8988T (cell line): ENCODE measurements around the gene DRICH1.
"Not testable (repeated sequence)": the region's sequence is repeated elsewhere in the genome, so short reads cannot be mapped to it uniquely, and the experiment has no call there.

ENCODE experiments used
- DNase-seq: peaks from one replicate; pipeline ENCODE4 v3.0.0; 2011

DRICH1 gene, protein sequence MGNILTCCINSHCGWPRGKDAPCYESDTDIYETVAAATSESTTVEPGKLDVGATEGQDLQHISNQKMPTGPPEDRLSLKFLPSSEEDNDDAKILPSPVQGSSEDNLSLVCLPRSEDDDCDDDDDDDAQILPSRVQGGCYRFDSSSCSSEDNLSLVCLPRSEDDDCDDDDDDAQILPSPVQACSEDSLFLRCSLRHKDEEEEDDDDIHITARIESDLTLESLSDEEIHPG

DNA sequence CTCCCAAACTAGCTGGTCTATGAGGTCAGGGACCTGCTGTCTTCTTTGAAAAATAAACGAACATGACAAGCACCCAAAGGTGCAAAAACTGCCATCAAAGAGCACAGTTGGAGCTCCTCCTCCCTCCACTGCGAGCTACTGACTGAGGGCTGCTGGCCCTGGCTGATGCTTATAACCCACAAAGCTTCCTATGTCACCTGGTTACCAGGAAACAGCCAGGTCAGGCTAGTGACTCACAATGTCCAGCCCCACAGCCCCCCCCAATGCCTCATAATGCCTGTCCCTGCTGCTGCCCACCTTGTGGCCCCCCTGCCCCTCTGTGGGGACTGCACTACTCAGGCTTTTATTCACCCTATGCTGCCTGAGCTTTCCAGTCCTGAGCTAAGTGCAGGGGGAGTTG lies at the start of gene DRICH1:
DRICH1 (minus strand) TSS at position 144 of the 400 bp plus-strand sequence. CDS start 298 bp downstream, outside the sequence.
- DNase-seq, result no peak

DNA sequence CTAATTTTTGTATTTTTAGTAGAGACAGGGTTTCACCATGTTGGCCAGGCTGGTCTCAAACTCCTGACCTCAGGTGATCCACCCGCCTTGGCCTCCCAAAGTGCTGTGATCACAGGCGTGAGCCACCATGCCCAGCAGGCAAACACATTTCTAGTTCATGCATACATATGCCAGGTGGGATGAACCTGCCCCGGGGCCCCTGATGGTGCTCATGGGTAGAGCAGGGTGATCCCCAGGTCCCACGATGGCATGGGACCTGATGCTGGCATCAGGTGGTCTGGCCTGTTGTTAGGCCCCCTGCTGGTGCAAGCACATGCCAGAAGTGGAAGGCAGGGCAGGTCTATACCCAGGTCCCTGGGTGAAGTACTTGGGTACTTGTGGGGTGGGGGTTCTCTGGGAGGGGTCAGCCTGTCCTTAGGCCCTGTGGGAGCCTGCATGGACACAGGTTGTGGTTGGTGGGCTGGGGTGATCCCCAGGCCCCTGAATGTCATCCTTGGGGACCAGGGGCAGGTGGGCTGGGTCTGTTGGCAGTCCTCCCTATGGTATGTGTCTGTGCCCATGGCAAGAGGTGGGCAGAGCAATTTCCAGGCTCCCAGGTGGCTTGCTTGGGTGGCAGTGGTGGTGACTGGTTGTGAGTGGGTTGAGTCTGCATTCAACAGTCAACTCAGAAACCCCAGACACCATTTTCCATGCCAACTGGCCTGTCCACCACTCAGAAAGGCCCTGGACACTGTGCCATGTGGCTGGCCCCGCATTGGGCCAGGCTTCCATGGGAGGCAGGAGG lies 49.1 kb upstream of the DRICH1 start:
- DNase-seq, result no peak

DNA sequence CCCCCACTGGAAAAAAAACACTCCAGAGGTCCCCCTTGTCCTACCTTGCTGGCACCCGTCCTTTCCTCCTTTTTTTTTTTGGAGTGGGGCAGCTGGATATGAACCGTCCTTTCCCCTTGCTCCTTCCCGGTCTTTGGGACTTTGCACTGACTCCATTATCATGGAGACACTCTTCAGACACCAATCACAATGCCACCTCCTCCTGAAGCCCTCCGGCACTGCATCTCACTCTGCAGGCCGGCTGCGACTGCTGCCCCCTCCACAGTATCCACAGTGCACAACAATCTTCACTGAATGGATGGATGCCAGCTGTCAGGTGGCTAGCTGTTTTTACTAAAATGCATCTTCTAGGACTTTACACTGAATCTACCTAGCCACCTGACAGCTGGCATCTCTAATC lies 46.0 kb upstream of the DRICH1 start:
- no peak for DNase-seq

DNA sequence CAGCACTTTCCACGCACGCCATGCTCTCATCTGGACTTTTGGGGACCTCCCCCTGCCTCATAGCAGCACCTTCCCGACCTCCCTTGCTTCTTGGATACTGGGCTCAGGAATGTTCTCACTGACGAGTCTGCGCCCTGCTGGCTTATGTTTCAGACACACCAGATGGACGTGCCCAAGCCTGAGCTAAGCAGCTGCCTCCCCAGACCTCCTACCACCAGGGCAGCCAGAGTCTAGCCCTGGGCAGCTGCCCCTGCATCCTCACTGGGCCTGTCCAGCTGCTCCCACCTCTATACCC lies 45.5 kb upstream of the DRICH1 start:
- no peak for DNase-seq

DNA sequence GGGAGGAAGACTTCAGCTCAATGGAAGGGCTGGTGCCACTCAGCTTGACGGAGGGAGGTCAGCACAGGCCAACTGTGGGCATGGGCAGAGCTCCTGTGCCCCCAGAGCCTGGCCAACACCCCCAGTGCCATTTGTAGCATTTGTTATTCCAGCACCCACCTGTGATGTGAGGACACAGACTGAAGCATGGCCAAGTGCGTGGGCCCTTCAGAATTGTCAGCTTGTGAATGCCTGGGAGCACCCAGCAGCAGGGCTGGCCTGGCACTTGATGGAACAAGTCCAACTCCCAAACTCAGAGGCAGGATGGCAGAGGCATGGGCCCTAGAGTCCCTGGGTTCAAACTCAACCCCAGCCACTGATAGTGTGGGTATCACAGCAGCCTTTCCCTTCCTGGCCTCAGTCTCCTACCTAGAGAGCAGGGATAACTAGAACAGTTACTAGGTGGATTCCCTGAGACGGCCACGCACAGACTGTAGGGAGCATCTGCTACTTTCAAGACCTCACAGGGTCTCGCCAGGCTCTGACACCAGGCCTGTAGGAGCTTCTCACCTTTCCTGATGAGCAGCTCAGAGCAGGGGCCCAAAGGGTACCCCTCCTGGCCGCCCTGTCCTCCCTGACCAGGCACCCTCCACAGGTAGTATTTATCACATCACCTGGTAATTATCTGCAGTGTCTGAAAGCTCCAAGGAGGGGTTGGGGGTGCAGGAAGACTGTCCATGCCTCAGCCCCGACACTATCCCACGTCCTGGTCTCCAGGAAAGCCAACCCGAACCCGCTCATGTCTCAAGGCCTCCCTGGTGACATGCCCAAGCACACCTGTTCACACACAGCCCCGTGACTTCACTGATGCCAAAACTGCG lies 45.0 kb upstream of the DRICH1 start:
- DNase-seq, result not testable (repeated sequence)

DNA sequence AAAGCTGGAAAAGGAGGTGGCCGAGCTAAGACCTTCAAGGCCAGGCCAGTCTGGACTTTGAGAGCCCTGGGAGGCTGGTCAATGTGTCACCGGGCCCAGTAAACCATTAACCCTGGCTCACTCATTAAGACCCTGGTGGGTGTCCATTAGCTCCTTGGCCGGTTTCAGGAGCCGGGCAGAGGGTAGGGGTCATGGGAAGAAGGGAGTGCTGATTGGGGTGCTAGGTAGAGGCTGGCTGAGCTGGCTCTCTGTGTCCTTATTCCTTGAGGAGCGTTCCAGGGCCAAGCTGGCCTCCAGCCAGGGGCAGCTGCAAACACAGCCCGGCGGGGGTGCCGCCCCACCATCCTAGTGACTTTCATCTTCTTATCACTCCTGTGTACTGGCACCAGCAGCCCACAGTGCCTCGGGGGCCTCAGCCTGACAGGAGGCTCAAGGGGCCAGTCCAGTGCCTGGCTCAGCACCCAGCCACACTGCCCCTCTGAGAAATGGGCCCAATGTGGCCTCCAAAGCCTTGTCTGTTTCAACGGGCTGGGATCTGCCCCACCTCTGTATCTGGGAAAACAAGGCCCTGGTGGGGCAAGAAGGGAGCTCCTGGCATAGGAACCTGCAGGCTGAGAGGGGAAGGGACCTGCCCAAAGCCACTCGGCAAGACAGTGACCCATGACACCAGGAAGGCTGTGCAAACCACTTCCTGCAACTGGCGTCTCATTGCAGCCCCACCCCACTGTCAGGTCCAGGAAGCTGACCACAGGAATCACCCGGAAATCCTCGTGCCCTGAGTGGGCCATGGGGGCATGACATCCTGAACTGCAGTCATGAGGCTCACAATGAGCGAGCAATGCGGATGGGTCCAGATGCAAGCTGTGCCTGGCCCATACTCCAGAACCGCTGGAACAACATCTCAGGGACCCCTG lies 43.6 kb upstream of the DRICH1 start:
- no peak for DNase-seq

DNA sequence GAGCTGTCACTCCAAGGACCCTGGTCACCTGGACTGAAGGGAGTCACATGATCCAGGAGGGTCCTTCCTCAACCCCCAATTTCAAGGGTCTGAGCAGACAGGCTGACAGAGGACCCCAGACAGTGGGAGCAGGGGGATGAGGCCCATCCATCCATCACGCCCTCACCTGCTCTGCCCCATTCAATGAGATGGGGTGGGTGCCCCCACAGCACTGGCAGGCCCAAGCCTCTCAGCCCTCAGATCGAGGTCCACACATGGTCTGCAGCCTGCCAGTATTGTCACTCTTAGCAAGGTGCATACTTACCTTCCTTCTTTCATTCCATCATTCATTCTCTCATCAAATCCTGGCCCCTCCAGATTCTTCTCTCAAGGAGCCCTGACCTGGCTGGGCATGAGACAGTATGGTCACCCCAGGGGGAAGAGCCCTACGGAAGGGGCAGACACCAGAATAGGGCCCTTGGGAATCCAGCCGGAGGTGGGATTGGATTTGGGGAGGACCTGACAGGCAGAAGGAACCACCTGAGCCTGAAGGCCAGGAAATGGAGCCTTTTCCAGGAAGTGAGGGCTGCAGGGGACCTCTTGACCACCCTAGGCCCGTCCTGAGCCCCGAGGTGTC lies 42.9 kb upstream of the DRICH1 start:
- DNase-seq, result not testable (repeated sequence)

DNA sequence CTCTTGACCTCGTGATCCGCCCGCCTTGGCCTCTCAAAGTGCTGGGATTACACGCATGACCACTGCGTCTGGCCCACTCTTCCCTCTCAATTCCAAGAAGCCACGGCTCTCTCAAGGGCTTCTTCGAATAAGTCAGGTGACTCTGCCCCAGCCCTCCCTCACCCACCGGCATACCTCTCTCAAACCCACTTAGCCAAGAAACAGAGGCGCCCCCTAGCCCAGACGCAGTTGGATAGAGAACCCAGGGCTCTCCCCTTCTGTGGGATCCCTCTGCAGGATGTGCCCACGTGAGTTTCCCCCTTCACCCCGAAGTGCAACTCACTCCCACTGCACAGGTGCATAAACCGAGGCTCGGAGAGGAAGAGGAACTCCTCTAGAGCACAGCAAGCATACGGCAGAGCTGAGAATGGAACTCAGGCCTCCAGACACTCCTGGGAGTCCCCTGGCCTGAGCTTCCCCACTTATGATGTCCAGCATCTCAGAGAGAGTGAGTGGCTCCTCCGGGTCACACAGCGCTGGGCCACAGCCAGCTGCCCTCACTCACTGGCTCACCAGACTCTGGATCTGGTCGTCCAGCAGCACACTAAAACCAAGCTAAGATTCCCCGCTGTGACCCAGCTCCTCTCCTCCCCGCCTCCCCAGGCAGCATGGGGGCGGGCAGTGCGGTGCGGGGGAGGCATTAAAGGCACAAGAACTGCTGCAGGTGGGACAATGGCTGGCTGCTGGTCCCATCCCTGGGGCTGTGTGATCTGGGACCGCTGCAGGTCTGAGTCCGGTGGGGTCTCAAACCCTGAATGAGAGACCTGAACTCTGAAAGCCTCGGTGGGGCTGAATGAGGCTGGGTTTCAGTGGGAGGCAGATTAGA lies 41.9 kb upstream of the DRICH1 start:
- DNase-seq, result no peak

DNA sequence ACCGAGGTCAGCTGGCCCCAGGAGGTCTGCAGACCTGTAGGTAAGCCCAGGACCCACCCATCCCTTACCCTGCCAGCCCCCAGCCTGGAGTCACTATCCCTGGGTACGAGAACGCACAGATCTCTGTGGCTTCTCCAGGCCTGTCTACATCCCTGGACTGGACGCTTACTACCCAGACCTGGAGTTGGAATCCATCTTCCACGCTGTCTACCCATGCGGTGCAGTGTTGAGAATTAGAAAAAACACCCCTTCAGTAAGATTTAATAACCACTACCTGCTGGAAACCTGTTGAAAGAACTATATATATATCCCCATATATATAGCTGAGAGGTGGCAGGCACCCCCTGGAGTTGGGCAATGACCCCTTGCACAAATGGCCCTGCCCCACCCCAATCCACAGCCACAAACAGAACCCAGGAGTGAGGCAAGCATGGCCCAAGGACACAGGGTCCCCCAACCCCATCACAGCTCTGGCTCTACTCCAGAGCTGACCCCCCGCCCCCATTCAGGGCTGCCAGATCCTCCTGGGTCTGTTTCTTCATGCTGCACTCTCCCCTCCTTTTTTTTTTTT lies 41.0 kb upstream of the DRICH1 start:
- no peak for DNase-seq

DNA sequence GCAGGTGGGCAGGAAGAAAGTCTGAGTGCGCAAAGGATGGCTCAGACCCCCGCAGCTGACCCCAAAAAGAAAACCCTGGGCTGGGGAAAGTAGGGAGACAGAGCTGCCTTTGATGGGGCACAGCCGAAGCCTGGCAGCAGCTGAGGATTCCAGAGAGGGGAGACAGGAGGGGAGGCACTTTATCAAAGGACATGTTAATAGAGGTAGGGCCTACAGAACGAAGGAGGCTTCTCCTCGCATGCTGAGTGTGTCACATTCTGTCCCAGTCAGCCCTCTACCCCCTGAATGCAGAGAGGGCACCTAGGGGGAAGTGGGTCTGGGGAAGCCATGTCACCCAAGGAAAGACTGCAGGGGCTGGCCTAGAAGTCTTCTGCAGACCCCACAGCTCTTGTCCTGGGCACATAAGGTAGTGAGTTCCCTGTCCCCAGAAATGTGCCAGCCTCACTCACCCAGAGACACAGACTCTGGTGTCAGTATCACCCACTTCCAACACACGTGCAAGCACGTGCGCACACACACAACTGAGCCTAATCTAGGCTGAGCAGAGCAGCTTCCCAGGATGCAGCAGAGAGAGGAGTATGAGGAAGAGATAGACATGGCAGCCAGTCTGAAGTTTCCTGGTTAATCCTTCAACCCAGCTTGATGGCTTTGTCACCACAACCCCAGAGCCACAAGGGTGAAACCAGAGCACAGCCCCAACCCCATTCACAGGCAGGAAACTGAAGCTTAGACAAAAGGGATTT lies 40.4 kb upstream of the DRICH1 start:
- not testable (repeated sequence) for DNase-seq

DNA sequence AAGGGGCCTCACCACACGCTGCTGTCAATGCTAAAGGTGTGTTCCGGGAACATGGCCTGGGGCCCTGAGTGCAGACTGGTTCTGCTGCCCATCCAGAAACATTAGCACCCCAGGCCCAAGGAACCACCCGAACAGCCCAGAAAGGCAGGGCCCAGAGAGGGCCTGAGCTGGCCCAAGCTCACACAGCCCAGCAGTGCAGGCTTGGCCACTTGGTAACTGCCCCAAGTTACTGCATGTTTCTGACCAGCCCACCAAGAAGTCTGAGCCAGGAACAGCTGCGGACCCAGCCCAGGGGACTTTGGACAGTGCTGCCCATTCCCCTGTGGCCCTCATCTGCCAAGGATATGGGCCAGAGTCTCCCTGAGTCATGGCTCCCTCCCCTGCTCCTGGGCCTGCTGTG lies 39.3 kb upstream of the DRICH1 start:
- DNase-seq, result not testable (repeated sequence)

DNA sequence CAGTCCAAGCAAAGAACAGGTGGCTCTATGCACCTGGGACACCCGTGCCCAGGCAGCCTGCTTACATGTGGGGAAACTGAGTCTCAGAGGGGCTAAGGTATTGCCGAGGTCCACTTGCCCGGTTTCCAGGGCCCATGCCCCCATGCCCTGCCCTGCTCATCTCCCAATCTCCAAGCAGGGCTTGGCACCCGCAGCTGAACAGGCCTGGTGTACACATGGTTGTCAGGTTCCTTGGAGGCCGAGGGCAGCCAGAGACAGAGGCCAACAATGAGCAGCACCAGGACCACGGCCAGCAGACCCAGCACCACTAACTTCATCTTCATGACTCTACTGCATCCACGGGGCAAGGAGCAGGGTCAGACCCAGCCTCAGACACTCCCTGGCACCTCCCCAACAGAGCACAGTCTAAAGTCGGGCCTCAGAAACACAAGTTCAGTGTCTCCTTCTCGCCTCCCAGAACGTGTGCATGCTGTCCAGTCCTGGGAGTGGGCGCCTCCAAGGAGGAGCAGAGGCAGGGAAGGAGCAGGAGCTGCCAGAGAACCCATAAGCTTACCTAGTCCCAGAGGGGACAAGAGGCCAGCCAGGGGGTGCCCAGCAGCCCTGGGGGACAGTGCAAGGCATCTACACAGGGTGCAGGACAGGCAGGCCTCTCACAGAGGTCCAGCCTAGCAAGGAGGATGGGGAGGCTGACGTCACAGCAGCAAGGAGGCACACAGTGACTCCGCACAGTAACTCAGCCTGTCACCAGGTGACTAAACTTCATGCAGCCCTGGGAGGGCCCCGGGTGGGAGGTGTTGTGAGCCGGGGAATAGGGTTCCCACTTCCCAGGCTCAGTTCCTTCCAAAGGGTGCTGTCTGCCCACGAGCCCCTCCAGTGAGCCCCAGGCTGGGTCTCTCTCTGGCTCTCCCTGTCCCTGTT lies 38.5 kb upstream of the DRICH1 start:
- DNase-seq, result no peak

DNA sequence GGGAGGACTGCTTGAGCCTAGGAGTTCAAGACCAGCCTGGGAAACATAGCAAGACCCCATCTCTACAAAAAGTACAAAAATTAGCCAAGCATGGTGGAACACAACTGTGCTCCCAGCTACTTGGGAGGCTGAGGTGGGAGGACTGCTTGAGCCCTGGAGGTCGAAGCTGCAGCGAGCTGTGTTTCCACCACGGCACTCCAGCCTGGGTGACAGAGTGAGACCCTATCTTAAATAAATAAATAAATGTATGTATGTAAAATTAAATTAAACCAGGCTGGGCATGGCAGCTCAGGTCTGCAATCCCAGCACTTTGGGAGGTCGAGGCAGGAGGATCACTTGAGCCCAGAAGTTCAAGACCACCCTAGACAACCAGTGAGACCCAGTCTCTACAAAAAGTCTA lies 28.3 kb upstream of the DRICH1 start:
- not testable (repeated sequence) for DNase-seq

DNA sequence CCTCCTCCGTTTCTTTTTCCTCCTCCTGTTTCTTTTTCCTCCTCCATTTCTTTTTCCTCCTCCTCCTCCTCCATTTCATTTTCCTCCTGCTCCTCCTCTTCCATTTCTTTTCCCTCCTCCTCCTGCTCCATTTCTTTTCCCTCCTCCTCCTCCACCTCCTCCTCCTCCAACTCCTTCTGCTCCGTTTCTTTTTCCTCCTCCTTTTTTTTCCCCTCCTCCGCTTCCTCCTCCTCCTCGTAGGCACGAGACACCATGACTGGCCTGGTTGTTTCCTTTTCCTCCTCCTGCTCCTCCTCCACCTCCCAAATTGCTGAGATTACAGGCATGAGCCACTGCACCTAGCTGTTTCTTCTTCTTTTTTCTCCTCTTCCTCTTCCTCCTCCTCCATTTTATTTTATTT lies 25.6 kb upstream of the DRICH1 start:
- no peak for DNase-seq

DNA sequence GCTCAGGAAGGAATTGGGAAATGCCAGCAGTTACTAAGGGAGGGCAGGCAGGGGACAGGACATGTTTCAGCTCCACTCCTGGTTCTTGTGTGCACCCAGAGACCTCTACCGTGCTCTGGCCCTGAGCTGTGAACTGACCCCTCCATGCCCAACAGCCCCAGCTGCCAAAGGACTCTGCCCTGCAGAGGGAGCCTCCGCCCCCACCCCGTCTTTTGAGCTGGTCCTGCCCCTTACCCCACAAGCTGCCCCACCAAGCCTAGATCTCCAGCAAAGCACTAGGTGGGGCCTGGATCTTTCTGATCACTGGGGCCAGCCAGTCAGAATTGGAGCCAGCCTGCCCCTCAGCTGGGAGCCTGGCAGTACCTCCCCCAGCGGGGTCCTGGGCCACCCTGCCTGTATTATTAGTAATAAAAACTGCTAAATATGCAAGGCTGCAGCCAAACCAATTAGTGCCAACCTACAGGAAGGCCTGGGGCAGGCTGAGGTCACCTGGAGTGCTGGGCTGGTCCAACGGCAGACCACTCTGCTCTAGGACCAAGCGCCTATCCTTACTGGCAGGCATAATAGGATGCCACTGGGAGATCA lies 23.9 kb upstream of the DRICH1 start:
- no peak for DNase-seq

DNA sequence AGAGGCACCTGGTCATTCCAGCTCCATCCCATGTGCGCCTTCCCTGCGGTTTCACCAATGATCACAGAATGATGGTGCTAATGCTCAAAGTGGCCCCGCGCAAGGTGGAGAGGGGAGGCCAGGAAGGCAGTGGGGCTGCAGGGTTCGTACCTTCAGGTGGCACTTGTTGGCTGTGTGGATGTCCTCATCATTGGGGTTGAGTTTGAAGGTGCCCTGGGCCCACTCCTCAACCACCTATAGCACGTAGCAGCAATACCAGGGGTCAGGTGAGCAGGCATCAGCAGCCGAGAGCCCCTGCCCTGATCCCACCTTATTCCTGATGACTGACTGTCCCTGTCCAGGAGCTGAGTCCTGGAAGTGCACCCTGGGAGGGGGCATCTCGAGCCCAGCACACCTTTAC lies 20.6 kb upstream of the DRICH1 start:
- no peak for DNase-seq

DNA sequence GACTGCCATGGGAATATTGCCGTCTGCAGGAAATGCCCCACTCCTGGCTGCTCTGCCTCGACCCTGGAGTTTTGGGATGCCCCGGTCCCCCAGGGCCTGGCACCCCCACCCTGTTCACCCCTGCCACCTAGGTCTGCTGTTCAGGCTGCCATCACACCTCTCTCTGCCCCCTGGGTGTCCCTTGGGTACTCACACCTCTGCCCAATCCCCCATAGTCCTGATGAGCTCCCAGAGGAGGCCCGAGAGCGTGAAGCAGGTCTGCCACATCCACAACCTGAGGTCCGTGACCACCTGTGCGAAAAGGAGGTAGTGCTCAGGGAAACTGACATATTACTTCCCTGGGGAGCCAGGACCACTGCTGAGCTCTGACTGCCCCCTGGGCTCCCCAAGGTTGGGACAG lies 20.2 kb upstream of the DRICH1 start:
- DNase-seq, result no peak

DNA sequence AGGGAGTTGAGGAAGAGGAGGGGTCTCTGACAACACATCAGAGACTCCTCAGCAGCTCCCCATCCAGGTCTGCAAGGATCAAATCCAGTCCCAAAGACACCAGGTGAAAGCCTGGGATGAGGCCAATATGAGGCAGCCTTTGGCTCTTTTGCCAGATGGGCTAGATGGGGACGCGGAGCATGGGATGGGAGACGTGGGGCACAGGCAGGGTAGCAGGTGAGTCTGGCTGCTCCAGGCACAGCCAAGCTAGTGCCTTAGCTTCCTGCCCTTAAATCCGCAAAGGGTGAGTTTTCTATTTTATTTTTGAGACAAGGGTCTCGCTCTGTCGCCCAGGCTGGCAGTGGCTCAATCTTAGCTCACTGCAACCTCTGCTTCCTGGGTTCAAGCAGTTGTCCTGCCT lies 19.6 kb upstream of the DRICH1 start:
- no peak for DNase-seq

DNA sequence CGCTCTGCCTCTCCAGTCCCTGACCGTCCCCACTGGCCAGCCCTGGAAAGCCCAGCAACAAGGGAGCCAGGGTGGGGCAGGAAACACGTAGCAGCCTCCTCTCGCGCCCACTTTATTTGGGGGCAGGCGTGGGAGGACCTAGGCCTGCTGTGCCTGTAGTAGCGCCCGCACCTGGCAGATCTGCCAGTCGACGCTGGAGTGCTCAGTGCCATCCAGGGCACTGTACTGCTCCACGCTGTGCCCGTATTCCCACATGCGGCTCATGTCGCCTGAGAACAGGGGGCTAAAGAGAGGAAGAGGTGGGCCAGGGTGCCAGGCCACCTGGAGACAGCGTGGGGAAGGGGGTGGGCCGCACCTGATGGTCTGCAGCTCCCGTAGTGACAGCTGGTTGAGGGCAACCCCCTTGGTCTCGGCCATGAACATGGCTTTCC lies 17.0 kb upstream of the DRICH1 start:
- no peak for DNase-seq
